GM19328 (cell line): ENCODE results near the gene FAM227A.

Experiments
- ATAC-seq: cut with Tn5 transposase; IDR thresholded peaks from one replicate; pipeline ENCODE4 v1.9.1; 2021; ENCODE audit warnings: mild to moderate bottlenecking, moderate library complexity; ENCODE audit not compliant: unreplicated experiment

FAM227A gene

GRCh38 chr22:38554281-38554680 is 101.9 kb downstream of the FAM227A start:
- ATAC-seq, result no peak

- no peak for ATAC-seq
Observed at GRCh38 chr22:38549101-38549894, 106.9 kb downstream of the FAM227A start.

GRCh38 chr22:38540701-38541100 is 115.5 kb downstream of the FAM227A start:
- no peak for ATAC-seq

- ATAC-seq, result no peak
Observed at GRCh38 chr22:38531251-38531938, 124.8 kb downstream of the FAM227A start.
